Peyer's patch (tissue), 4 donors: ENCODE measurements around the gene ESAM.

Experiments
- POLR2A ChIP-seq, 2 donors: fragments of 450-650 bp; IDR thresholded peaks; one replicate each; pipeline ENCODE4 v1.5.1; 2017; ENCODE audit warnings: antibody characterized with exemption in 2 of 2, mild to moderate bottlenecking in 2 of 2, moderate library complexity in 2 of 2
- TF ChIP-seq, protein P1 (sequence below), 6 experiments: fragments of 450-650 bp in 4 of 6; fragments of 200-600 bp in 2 of 6; sonication (generic) in 1 of 6; IDR thresholded peaks; one replicate each; pipeline ENCODE4 v1.5.1; 2017 to 2019; ENCODE audit warnings: antibody characterized with exemption in 6 of 6, mild to moderate bottlenecking in 3 of 6, moderate library complexity in 1 of 6

DNA sequence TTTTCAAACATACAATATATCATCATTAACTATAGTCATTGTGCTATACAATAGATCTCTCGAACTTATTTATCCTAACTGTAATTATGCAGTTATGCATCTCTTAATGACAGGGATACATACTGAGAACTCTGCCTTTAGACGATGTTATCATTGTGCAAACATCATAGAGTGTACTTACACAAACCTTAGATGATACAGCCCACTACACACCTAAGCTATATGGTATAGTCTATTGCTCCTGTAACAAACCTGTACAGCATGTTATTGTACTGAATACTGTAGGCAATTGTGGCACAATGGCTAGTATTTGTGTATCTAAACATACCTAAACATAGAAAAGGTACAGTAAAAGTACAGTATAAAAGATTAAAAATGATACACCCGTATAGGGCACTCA is 49.7 kb downstream of the ESAM start:
- TF ChIP-seq, protein P1, sequence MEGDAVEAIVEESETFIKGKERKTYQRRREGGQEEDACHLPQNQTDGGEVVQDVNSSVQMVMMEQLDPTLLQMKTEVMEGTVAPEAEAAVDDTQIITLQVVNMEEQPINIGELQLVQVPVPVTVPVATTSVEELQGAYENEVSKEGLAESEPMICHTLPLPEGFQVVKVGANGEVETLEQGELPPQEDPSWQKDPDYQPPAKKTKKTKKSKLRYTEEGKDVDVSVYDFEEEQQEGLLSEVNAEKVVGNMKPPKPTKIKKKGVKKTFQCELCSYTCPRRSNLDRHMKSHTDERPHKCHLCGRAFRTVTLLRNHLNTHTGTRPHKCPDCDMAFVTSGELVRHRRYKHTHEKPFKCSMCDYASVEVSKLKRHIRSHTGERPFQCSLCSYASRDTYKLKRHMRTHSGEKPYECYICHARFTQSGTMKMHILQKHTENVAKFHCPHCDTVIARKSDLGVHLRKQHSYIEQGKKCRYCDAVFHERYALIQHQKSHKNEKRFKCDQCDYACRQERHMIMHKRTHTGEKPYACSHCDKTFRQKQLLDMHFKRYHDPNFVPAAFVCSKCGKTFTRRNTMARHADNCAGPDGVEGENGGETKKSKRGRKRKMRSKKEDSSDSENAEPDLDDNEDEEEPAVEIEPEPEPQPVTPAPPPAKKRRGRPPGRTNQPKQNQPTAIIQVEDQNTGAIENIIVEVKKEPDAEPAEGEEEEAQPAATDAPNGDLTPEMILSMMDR (IDR thresholded peaks at IDR 0.05) = no peak
- no peak for TF ChIP-seq POLR2A (IDR thresholded peaks at IDR 0.05)
